Amniotic epithelial cell (primary cell): ENCODE data around the gene PTPN22.

Experiments
- DNase-seq: peaks from one replicate; pipeline ENCODE4 v3.0.0-alpha.2; 2010; ENCODE audit warnings: low read depth

Gene PTPN22

GRCh38 chr1:113871597-113872113 lies at the start of gene PTPN22:
TSS of gene PTPN22 (minus strand) at chr1:113871712.
- peak; percentile 79 for DNase-seq

GRCh38 chr1:113918243-113918642 lies 46.7 kb upstream of the PTPN22 start:
- DNase-seq, result peak; percentile 24

DNA sequence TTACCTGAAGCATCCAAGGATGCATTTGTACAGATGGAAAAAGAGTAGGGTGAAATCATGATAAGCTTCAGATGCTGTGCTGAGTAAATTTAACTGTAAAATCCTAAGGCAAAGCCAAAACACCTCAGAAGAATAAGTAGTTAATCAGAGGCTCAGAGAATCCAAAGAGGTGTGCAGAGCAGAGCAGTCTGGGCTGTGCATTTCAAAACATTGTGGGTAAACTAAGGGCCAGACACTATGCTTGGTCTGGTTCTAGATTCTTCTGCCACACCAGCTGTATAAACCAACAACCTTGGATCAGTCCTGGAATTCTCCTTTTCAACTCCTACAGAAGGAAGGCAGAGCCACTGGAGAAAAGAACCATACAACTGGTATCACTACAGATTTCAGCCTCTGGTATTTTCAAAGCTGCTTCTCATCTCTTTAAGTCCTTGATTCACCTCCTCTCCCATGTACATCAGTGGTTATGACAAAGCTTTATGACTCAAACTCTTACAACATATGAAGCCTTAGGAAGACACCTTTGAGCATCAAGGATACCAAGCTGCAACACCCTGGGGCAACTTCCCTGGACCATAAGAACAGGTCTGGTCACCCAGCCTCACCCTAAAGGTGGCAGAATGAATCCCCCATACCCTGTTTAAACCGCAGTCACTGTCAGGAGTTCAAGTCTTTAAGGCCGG lies 46.0 kb upstream of the PTPN22 start:
- peak; percentile 88 for DNase-seq

DNA sequence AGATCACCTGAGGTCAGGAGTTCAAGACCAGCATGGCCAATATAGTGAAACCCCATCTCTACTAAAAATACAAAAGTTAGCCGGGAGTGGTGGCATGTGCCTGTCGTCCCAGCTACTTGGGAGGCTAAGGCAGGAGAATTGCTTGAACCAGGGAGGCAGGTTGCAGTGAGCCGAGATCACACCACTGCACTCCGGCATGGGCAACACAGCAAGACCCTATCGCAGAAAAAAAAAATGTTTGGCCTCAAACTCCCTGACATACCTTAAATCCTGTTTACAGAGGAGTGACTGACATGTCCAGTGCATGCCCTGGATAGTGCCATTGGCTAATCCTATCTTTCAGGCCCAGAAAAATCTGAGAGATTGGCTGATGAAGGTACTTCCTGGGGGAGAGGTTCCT lies 45.5 kb upstream of the PTPN22 start:
- no peak for DNase-seq

DNA sequence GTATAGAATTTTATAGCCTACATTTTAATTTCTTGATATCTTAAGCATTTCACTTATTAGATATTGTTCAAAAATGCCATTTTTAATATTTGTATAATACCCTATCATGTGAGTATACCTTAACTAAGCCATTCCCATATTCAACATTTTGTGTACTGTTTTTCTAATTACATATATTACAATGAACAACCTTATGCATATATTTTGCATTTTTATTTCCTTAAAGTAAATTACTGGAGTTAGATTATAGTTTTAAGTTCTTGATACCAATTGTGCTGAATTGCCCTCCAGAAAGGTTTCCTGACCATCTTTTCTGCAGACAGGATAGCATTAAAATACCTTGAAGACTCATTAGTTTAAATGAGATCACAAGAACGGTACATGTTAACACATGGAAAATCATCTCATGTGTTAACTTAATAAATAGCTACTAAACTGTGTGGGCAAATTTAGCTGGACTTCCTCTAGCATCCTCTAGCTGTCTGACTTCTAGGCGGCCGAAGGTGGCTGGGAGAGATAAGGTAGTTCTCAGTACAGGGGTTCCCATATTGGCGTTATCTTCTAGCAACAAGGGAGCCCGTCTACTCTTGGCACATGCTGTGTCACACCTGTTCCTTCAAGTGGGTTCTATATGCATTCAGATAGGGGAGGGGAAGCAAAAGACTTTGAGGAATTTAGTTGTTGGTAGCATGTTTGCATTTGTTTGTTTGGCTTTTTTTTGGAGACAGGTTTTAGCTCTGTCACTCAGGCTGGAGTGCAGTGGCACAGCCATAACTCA lies 42.6 kb upstream of the PTPN22 start:
- DNase-seq, result no peak

GRCh38 chr1:113913312-113913668 lies 41.8 kb upstream of the PTPN22 start:
- no peak for DNase-seq

DNA sequence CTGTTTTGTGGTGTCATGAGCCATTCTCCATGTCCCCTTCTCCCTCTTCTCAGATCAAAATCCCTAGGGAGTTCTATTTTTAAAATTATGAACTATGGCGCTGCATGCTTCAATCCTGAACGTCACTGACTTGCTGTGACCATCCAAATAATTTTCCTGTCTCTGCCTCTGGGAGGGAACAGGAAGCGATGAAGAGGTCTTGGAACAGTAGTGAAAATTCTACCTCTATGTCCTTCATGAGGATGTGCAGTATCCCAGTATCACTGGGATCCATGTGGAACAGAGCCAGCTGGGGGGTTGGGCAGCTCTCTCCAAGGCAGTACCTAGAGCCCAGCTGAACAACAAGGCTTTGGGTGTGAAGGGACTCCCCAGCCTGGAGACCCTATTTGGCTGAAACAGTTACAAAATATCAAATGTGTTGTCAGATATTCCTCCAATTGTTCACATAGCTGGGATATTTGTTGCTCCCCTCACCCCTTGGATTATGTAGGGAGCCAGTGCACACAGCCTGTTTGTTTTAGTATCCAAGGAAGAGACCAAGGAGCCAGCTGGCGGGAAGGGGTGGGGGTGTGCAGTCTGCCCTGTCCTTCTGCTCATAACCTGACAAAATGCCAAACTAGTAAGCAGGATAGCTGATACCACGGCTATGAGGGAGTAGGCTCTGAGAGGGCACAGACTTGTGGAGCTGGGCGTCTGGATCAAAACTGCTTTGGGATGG lies 41.2 kb upstream of the PTPN22 start:
- DNase-seq, result peak; percentile 62

- no peak for DNase-seq
Observed at GRCh38 chr1:113905435-113905861, 33.9 kb upstream of the PTPN22 start.

DNA sequence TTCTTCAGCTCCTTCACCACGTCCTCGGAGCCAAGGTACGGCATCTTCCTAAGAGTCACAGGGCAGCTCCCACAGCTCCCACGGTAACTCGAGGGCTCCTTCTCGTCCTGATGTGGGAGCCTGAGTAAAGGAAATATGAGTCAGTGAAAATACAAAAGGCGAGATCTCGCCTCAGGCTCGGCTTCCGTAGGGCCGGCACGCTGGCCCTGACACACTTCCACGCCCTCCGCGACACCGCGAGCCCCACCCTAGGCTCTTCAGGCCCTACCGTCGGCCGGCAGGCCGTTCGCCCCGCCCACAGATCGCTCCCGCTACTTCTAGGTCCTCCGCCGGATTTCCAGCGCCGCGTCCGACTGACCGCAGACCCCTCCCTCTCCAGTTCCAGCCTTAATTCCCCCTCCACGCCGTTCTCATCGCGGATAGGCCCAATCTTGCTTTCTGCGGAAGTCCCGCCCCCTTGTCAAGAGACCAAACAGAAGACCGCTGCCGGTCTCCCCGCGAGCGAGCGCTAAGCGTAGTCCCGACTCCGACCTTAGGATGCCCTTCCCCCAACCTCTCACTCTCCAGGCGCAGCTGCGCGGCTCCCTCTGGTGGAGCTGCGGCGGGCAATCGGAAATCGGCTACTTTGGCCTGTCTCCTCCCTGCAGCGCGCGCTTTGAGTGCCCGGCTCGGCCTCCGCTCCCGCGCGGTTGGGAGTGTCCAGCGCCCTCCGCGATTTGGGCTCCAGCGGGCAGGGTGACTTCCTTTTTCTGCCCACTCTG lies 33.3 kb upstream of the PTPN22 start, which contains the start of the genes AP4B1 and DCLRE1B:
AP4B1 (minus strand) TSS at position 126 of the 761 bp plus-strand sequence; CDS start at position 44, 82 bp downstream.
DCLRE1B (plus strand) TSS at position 653 of the 761 bp plus-strand sequence. CDS start 261 bp downstream, outside the sequence.
- peak; percentile 100 for DNase-seq

GRCh38 chr1:113904293-113904673 lies 32.8 kb upstream of the PTPN22 start:
- DNase-seq, result no peak

DNA sequence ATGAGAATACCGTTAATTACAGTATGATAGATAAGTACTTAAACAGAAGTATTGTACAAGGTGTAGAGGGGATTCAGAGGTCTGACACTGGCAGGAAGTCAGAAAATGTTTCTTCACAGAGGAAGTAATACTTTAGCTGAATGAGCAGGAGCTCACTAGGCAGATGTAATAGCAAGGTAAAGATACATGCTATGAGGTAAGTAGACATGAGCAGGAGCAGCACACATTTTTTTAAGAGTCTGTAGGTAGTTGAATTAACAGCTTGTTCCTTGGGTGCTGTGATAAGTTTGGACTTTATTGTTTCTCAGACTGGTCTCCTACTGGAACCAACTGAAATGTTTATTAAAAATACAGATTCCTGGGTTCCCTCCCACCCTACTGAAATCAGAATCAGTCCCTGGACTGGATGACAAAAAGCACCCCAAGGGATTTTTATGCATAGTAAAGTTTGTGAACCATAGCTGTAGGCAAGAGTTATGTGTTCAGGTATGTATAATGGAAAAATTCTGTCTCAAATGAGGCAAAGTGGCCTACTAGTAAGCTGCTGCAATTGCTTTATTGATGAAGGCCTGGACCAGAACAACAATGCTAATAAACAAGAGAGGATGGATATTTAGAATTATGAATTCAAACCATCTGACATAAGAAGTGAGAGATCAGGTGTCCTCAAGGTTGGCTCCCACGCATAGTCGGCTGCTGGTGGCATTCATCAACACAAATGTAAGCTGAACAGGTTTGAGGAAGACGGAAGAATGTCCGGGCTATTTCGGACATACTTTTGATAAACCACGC lies 32.2 kb upstream of the PTPN22 start:
- DNase-seq, result peak; percentile 25

GRCh38 chr1:113901191-113901590 lies 29.7 kb upstream of the PTPN22 start:
- DNase-seq, result no peak

DNA sequence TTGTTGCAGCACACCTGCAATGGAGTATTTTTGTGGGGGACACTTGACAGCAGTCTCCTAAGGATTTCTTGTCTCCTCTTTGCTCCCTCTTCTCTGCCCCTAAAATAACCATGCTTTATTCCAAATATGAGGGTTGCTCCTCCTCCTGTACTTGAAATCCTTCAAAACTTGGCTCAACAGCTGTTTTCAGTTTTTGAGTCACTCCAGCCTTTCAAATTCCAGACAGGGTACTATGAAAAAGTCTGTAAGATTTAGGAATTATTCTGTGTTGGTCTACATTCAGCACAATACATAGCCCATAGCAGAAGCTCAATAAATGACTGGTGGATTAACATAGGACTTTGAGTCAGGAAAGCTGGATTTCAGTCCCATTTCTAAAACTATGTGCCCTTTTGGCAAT lies 27.6 kb upstream of the PTPN22 start:
- no peak for DNase-seq

- DNase-seq, result no peak
Observed at GRCh38 chr1:113898241-113898814, 26.8 kb upstream of the PTPN22 start.

DNA sequence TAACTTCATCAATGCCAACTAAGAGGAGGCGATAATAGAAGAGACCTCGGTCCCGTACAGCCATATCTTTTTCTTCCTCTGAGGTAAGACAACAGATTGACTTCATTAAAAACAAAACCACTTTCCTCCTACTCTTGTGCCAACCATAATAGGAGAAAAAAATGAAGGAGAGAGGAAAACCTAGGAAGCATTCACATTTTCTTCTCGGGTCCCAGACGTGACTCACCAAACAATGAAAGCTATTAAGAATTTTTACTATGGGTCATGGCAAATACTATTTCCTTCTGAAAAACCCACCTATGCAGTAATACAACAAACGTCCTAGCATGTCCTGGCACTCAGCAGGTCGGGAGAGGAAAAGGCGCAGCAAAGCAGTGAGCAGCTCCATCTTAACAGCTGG lies 24.4 kb upstream of the PTPN22 start:
- DNase-seq, result no peak

DNA sequence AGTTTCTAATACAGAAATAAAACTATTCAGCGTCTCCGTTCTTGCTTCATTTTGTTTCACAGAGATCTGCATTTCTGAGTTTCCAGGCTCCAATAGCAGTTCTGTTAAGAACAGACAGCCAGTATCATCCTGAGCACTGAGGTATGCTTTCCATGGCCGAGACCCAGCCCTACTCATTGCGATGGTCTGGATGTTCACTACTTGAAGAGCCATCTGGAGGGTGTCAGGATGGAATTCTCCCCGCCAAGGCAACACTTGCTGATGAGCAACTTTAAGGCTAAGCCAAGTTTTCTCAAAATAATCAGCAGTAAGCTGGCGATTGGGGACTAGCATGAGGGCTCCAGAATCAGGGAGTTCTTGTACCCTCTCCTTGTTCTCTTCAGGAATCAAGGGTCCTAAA lies 23.6 kb upstream of the PTPN22 start:
- no peak for DNase-seq

- no peak for DNase-seq
Observed at GRCh38 chr1:113893267-113893666, 21.8 kb upstream of the PTPN22 start.

GRCh38 chr1:113891631-113892220 lies 20.2 kb upstream of the PTPN22 start:
- no peak for DNase-seq

GRCh38 chr1:113890816-113891215 lies 19.3 kb upstream of the PTPN22 start:
- no peak for DNase-seq
